Medulla oblongata (tissue), 1 donor: ENCODE results near the gene ZMYM1.
"Not testable (repeated sequence)": the region's sequence is repeated elsewhere in the genome, so short reads cannot be mapped to it uniquely, and the experiment has no call there.

ENCODE experiments used
- DNase-seq: peaks from one replicate; pipeline ENCODE4 v3.0.0-alpha.2; 2015; ENCODE audit errors: extremely low spot score

ZMYM1 gene

DNA sequence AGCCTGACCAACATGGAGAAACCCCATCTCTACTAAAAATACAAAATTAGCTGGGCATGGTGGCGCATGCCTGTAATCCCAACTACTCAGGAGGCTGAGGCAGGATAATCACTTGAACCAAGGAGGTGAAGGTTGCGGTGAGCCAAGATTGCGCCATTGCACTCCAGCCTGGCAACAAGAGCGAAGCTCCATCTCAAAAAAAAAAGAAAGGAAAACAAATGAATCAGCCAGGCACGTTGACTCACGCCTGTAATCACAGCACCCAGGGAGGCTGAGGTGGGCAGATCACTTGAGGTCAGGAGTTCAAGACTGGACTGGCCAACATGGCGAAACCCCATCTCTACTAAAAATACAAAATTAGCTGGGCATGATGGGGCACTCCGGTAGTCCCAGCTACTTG is 2.8 kb upstream of the ZMYM1 start:
- DNase-seq = not testable (repeated sequence)

DNA sequence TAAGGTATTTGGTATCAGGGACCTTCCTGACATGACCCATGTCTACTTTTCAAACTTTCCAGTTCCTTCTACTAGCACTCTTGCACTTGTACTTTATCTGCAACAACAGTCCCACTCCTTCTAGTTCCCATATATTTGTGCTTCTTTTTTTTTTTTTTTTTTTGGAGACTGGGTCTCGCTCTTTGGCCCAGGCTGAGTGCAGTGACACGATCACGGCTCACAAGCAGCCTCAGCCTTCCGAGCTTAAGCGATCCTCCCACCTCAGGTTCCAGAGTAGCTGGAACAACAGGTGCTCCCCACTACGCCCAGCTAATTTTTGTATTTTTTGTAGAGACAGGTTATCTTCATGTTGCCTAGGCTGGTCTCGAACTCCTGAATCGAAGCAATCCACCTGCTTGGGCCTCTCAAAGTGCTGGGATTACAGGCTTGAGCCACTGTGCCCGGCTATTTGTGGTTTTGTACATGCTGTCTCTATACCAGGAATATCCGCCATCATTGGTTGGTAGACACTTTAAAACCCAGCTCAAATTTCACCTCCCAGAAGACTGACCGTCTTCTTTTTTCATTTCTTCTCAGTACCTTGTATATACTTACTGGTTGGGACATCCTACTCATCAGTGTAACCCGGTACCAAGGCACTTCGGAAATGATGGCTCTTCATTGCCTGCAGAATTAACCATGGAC is 1.1 kb downstream of the ZMYM1 start:
- DNase-seq = no peak

DNA sequence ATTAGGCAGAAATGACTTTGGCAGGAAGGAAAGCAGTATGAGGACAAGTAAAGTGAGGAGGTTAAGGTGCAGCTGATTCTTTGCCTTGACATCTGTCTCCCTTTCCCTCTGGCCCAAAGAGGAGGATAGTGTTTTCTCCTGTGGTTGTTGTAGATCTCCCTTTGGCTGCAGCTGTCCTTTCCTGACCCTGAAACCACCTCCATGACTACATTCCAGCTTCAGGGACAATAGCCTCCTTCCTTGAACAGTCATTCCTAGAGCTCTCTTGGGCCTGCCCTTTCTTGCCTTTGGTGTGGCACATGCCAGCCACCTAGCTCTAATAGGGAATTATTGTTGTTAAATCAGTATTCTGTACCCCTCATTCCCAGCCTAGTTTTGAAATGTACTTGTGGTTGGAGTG is 6.2 kb downstream of the ZMYM1 start:
- DNase-seq = no peak

- DNase-seq = peak; percentile 5
Measured at GRCh38 chr1:35097224-35097623, 18.0 kb downstream of the ZMYM1 start.

DNA sequence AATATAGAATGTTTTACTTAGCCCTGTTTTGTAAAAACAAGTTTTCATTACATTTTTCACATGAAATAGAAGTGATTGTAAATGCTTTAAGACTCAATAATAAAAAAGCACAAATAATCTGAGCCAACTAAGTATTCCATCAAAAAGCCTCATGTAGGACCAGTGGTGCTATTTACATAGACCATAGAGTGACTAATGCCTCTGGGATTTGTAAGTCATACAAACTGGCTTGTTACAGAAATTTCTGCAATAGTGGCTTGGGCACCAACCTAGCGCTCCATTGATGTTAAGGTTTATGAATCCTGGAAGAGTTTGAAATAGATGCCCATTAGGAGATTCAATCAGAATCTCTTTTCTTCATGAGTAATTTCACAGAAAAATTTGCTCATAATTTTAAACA is 31.9 kb downstream of the ZMYM1 start:
- DNase-seq = no peak

GRCh38 chr1:35112668-35113067 is 33.5 kb downstream of the ZMYM1 start:
- DNase-seq = no peak

GRCh38 chr1:35115459-35116383 is 36.5 kb downstream of the ZMYM1 start:
- no peak for DNase-seq

DNA sequence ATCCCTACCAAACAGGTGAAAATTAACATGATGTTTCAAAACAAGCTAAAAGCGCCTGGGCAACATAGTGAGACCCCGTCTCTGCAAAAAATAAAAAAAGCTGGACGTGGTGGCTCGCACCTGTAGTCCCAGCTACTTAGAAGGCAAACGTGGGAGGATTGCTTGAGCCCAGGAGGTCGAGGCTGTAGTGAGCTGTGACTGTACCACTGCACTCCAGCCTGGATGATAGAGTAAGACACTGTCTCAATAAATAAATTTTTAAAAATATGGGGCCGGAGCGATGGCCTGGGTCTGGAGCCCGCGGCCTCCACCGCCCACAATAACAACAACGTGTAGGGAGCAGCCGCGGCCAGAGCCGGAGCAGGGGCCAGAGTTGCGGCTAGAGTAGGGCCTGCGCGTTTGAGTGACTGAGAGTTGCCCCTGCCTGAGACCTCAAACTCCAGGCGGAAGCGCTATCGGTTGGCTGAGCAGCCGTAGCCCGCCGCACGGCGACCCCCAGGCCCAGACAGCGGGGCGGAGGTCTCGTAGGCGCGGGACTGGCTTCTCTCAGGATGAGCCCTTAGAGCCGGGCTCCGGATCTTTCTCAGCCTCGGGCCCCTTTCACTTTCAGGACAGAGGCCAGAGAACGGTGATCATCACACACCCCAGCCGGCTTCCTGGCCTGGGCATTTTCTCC is 41.4 kb downstream of the ZMYM1 start:
- peak; percentile 3 for DNase-seq

- no peak for DNase-seq
Measured at GRCh38 chr1:35122311-35122710, 43.1 kb downstream of the ZMYM1 start.

DNA sequence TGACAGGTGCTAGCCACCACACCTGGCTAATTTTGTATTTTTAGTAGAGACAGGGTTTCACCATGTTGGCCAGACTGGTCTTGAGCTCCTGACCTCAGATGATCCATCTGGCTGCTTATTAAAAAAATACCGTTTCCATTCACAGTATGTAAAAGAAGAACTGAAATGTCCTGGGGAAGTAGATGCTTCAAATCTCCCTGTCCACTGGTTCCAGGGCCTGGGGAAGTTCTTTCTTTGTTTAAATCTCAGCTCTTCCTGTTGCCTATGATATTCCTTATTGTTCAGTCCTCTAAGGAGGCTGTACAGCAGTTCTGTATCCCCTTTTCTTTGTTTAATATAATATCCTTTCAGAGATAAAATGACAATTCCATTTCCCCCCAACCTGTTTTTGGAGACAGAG is 47.4 kb downstream of the ZMYM1 start:
- DNase-seq = no peak

GRCh38 chr1:35129080-35129479 is 49.9 kb downstream of the ZMYM1 start:
- no peak for DNase-seq

- DNase-seq = no peak
Measured at GRCh38 chr1:35136780-35137179, 57.6 kb downstream of the ZMYM1 start.

- not testable (repeated sequence) for DNase-seq
Measured at GRCh38 chr1:35137590-35137989, 58.4 kb downstream of the ZMYM1 start.

DNA sequence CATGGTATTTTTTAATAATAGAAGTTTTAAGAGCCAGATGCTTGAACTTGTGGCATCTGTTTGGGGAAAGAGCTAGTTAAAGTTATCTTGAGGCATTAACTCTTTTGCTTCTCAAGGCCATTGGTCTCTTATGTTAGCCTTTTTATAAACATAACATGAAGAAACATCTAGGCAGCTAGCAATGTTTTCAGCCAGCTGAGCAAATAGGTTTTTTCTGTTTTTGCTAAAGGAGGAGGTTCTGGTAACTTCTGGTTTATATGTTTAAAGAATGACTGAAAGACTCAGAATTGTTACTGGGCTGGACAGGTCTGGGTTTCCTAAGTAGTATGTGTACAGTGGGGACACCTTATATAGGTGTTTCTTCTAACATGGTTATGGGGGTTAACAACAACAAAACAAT is 63.1 kb downstream of the ZMYM1 start:
- DNase-seq = not testable (repeated sequence)

DNA sequence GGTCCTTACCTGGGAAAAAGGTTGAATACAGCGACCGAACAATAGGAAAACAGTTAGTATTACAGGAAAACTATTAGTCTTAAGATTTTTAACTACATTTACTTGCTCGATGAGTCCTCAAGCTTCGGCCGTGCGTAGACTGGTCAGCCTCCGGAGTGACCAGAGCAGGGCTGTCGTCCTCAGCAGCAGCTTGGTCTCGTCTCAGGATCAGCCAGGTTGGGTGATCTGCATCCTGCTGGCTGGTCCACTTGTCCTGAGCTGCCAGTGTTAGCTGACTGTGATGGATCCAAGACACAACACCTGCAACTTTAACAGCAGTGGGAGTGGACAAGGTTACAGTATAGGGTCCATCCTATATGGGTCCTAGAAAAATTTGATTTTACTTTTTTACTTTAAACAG is 63.5 kb downstream of the ZMYM1 start:
- DNase-seq = not testable (repeated sequence)

- no peak for DNase-seq
Measured at GRCh38 chr1:35143737-35144508, 64.7 kb downstream of the ZMYM1 start.

DNA sequence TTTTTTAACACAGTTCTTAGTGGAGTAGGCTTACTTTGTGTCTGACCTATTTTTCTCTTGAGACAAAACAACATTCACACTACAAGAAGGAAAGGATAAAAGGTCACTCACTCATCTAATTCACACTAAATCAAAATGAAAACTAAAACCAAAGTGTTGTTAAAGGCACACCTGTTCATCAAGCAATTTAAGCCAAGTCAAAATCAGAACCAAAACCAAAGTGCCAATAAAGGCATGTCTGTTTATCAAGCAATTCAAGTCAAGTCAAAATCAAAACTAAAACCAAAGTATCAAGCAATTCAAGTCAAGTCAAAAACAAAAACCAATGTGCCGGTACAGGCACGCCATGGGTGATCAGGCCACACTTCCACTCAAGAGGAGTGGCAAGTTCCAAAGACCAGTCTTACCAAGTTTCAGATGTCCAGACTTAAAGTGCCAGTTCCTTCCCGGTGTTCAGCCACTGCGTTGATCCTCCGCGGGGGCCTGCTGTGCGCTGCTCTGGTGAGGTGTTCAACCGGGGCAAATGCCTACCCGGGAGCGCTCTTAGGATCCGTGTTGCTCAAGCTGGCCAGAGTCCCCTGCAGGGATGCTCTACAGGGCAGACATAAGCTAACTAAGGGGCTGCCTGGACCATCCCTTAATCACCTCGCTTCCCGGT is 66.8 kb downstream of the ZMYM1 start:
- not testable (repeated sequence) for DNase-seq

DNA sequence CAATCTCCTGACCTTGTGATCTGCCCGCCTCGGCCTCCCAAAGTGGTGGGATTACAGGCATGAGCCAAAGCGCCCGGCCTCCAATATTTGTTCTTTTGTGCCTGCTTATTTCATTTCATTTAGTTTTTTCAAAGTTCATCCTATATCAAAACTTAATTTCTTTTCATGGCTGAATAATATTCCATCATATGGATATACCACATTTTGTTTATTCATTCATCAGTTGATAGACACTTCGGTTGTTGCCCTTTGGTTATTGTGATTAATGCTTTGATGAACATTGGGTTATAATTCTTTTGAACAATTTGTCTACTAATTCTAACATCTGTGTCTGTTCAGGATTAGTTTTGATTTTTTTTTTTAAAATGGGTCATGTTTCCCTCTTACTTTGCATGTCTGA is 72.0 kb downstream of the ZMYM1 start:
- no peak for DNase-seq

- DNase-seq = no peak
Measured at GRCh38 chr1:35164893-35165292, 85.7 kb downstream of the ZMYM1 start.
